NCI-H1436 (cell line): ENCODE data around the gene MEGF8.
"Not testable (repeated sequence)": the region's sequence is repeated elsewhere in the genome, so short reads cannot be mapped to it uniquely, and the experiment has no call there.

ENCODE experiments used
- DNase-seq: peaks from one replicate; lab custom pipeline; 2025; lab: John Stamatoyannopoulos, UW

Gene MEGF8

DNA sequence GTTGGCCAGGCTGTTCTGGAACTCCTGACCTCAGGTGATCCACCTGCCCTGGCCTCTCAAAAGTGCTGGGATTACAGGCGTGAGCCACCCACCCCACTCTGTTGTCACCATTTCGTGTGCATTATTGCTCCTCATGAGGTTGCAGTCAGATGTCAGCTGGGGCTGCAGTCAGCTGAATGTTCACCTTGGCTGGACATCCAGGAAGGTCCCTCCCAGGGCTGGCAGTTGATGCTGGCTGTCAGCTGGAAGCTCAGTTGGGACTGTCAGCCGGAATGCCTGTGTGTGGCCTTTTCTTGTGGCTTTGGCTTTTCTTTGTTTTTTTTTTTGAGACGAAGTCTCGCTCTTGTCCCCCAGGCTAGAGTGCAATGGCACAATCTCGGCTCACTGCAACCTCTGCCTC lies 6.6 kb downstream of the MEGF8 start:
- no peak for DNase-seq

GRCh38 chr19:42333018-42333417 lies 7.6 kb downstream of the MEGF8 start:
- DNase-seq: no peak

DNA sequence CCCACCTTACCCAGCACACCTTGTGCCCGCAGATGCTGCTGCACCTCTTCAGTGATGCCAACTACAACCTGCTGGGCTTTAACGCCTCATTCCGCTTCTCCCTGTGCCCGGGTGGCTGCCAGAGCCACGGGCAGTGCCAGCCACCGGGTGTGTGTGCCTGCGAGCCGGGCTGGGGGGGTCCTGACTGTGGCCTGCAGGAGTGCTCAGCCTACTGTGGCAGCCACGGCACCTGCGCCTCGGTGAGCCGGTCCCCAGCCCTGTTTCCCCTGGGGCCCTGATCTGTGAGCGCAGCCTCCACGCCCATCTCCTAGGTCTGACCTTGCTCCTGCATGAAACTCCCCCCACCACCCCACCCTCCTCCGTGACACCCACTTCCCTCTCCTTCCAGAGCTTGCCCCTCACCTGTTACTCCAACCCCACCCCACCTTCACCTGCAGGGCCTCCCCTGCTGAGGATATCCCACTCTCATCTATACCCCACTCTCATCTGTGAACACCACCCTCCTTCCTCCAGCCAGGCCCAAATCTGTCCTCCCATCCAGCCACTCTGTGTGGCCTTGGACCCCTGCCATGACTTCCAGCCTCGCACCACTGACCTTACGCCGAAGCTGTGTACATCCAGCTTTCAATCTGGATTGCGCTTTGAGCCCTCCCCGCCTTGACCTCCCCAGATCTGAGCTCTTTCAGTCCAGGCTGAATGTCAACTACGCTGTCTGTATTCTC lies 8.7 kb downstream of the MEGF8 start:
- no peak for DNase-seq

DNA sequence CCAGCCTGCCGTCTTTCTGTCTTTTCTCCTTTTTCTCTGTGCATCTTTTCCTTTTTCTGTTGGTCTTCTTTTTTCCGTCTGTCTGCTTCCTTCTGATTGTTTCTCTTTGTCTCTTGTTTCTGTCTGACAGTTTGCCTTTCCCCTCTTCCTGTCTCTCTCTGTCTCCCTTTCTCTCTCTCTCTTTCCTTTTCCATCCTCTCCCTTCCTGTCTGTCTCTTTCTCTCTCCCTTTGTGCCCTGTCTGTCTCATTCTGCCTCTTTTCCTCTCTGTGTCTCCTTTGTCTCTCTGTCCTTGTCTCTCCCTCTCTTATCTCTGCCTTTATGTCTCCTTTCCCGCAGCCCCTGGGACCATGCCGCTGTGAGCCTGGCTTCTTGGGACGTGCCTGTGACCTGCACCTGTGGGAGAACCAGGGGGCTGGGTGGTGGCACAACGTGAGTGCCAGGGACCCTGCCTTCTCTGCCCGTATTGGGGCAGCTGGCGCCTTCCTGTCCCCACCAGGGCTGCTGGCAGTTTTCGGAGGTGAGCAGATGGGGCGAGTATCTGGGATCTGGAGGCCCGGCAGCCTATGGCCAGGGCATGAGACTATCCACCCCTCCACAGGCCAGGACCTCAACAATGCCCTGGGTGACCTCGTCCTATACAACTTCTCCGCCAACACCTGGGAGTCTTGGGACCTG lies 9.4 kb downstream of the MEGF8 start:
- DNase-seq: no peak

DNA sequence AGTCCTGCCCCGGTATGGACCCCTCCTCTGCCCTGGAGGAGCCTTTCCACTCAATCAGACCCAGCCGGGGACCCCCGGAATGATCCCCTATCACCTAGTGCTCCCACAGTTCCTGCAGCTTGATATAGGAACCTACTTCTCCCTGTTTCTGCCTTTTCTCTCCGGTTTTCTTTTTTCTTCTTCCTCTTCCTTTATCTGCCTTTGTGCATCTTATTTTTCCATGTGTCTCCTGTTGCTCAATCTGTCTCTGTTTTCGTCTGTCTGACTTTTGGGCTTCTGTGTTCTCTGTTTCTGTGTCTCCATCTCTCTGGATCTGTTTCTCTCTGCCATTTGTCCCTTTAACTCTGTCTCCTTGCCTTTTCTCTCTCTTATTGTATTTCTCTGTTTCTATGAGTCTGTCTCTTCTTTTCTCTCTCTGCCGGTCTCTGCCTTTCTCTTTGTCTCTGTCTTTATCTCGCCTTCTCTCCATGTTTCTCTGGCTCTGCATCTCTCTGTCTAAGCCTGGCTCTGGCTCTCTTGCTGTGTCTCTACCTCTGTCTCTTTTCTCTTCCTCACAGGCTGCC lies 10.0 kb downstream of the MEGF8 start:
- no peak for DNase-seq

DNA sequence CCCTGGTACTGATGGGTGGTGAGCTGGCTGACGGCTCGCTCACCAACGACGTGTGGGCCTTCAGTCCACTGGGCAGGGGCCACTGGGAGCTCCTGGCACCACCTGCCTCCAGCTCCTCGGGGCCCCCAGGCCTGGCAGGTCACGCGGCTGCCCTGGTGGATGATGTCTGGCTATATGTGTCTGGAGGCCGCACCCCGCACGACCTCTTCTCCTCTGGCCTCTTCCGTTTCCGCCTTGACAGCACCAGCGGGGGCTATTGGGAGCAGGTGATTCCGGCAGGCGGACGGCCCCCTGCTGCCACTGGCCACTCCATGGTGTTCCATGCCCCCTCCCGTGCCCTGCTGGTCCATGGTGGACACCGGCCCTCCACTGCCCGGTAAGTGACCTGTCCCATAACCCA lies 10.5 kb downstream of the MEGF8 start:
- no peak for DNase-seq

- not testable (repeated sequence) for DNase-seq
Observed at GRCh38 chr19:42339126-42339860, 13.9 kb downstream of the MEGF8 start.

DNA sequence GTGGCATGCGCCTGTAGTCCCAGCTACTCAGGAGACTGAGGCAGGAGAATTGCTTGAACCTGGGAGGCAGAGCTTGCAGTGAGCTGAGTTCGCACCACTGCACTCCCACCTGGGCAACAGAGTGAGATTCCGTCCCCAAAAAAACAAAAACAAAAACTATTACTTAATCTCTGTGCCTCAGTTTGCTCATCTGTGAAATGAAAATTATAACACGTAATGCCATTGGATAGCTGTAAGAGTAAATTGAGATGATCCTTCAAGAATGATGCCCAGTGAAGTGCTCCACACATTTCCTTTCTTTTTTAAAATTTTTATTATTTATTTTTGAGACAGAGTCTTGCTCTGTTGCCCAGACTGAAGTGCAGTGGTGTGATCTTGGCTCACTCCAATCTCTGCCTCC lies 14.5 kb downstream of the MEGF8 start:
- DNase-seq: not testable (repeated sequence)

GRCh38 chr19:42343344-42344110 lies 18.1 kb downstream of the MEGF8 start:
- DNase-seq: no peak

DNA sequence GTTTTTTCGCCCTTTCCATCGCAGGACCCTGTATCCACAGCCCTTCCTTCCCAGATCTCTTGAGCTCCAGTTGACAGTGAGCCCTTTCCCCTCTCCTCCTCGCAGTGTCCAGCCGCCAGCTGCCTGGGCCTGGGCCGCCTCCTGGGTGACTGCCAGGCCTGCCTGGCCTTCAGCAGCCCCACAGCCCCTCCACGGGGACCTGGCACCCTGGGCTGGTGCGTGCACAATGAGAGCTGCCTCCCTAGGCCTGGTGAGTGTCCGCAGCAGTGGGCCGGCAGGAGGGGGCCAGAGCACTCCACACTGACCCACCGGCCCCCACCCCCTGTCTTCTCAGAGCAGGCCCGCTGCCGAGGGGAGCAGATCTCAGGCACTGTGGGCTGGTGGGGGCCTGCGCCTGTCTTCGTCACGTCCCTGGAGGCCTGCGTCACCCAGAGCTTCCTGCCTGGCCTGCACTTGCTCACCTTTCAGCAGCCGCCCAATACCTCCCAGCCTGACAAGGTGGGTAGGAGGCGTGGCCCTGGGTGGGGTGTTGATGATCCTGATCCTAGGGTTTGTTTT lies 19.0 kb downstream of the MEGF8 start:
- DNase-seq: no peak

DNA sequence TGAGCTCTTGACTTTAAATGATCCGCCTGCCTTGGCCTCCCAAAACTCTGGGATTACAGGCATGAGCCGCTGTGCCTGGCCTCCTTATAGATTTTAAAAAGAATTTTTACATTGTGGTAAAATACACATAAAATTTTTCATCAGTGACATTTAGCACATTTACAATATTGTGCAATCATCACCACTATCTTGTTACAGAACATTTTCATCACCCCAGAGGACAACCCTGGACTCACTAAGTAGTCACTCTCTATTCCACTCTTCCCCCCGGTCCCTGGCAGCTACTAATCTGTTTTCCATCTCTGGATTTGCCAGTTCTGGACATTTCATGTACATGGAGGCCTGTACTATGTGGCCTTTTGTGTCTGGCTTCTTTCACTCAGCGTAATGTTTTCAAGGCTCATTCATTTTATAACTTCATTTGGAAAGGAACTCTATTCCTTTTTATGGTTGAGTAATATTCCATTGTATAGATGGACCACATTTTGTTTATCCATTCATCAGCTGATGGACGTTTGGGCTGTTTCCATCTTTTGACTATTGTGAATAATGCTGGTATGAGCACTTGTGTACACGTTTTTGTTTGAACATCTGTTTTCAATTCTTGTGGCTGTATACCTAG lies 19.9 kb downstream of the MEGF8 start:
- no peak for DNase-seq

DNA sequence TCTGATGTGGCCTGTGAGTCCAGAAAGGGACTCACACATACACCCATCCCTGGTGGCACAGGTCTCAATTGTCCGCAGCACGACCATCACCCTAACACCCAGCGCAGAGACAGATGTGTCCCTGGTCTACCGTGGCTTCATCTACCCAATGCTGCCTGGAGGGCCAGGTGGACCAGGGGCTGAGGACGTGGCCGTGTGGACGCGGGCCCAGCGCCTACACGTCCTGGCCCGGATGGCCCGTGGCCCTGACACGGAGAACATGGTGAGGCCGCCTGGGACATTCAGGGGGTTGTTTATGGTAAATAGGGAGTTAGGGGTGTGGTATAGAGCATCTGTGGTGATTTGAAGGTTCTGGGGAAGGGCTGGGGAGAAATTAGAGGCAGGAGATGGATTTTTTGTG lies 22.8 kb downstream of the MEGF8 start:
- no peak for DNase-seq

DNA sequence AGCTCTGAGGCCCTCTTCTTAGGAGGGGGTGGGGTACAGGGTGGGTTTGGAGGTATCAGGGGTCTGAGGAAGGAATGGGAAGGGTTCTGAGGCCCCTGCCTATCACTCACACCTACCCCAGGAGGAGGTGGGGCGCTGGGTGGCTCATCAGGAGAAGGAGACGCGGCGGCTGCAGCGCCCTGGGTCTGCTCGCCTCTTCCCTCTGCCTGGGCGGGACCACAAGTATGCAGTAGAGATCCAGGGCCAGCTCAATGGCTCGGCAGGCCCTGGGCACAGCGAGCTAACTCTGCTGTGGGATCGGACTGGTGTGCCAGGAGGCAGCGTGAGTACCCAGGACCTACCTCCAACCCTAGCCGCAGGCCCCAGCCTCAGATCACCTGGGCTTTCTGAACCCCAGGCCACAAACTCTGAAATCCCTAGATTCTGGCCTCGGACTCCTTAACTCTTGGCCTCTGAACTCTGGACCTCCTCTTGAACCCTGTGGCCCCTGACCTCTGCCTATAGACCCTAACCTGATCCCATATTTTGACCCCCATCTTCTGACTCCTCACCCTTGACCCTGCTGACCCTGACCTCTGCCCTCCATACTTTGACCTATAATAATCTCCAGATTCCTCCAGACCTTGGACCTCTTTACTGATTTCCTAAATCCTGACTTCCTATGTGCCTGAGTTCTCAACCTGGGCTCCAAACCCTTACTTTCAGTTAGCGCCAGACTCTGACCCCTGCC lies 24.1 kb downstream of the MEGF8 start:
- no peak for DNase-seq

DNA sequence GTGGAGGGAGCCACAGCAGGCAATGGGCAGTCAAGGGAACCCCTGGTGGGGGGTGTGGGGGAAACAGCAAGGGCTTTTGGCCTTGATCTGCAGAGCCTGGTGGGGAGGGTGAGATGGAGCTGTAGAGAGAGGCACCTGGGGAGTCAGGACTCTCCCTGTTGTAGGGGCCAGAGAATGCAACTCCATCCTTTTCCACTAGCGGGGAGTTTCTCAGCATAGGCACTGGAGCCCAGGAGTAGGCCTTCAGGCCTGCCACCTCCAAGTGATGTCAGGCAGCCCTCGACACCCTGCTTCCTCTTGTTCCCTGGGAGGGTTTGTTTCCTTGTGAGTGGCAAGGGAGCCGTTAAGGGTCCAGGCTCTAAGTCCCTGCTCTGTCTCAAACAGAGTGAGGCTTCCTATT lies 25.0 kb downstream of the MEGF8 start:
- no peak for DNase-seq

DNA sequence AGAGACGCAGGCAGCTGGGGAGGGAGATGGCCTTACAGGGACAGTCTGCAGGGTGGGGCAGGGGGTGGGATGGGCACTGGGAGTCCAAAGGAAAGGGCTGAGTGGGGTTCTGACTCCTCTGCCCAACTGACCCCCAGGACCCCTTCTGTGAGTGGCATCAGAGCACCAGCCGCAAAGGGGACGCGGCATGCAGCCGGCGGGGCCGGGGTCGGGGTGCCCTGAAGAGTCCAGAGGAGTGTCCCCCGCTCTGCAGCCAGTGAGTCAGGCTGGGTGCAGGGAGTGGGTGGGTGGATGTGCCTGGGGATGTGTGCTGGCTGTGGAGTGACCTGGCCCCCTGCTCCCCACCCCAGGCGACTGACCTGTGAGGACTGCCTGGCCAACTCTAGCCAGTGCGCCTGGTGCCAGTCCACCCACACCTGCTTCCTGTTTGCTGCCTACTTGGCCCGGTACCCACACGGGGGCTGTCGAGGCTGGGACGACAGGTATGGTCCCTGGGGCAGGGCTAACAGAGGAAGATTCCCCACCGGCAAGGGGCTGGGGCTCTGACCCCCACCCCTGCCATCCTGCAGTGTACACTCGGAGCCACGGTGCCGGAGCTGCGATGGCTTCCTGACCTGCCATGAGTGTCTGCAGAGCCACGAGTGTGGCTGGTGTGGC lies 25.8 kb downstream of the MEGF8 start:
- DNase-seq: no peak

- DNase-seq: peak; percentile 82
Observed at GRCh38 chr19:42352301-42353259, 27.1 kb downstream of the MEGF8 start.

DNA sequence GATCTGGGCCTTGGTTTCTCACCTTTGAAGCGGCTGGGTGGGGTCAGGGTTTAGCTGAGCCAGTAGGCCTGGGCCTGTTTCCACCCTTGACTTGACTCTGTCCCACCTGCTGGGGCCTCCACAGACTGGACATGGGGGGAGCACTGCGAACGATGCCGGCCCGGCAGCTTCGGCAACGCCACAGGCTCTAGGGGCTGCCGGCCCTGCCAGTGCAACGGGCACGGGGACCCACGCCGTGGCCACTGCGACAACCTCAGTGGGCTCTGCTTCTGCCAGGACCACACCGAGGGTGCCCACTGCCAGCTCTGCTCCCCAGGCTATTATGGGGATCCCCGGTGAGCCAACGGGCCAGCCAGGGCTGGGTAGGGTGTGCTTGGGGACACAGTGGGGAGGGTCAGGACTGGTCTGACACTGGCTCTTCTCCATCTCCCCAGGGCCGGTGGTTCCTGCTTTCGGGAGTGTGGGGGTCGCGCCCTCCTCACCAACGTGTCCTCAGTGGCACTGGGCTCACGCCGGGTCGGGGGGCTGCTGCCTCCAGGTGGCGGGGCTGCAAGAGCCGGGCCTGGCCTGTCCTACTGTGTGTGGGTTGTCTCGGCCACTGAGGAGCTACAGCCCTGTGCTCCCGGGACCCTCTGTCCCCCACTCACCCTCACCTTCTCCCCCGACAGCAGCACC lies 28.0 kb downstream of the MEGF8 start:
- no peak for DNase-seq

- DNase-seq: no peak
Observed at GRCh38 chr19:42355896-42356295, 30.5 kb downstream of the MEGF8 start.
